Liver (tissue), 3 donors: ENCODE data around the gene GNG14.

Source experiments
- ATF3 ChIP-seq: IDR thresholded peaks from 2 replicates; pipeline ENCODE4 v1.6.1; 2016; ENCODE audit warnings: antibody characterized with exemption
- CTCF ChIP-seq: fragments of 150-350 bp; IDR thresholded peaks from 2 replicates; pipeline ENCODE4 v1.5.1; 2017; ENCODE audit warnings: improper control_type of control experiment, low read depth, low read length; ENCODE audit not compliant: missing input control
- EGR1 ChIP-seq, 2 donors: IDR thresholded peaks; 2 replicates each; pipeline ENCODE4 v1.6.1; 2016 to 2018; ENCODE audit warnings: antibody characterized with exemption in 2 of 2, low read depth in 2 of 2
- FOXA1 ChIP-seq: IDR thresholded peaks from 2 replicates; pipeline ENCODE4 v1.6.1; 2016; ENCODE audit warnings: antibody characterized with exemption
- HNF4G ChIP-seq: IDR thresholded peaks from 2 replicates; pipeline ENCODE4 v1.6.1; 2016; ENCODE audit warnings: antibody characterized with exemption
- MAX ChIP-seq: IDR thresholded peaks from 2 replicates; pipeline ENCODE4 v1.6.1; 2016; ENCODE audit warnings: antibody characterized with exemption
- NR2F2 ChIP-seq: IDR thresholded peaks from 2 replicates; pipeline ENCODE4 v1.6.1; 2016; ENCODE audit warnings: antibody characterized with exemption
- RAD21 ChIP-seq, 2 donors: IDR thresholded peaks; 2 replicates each; pipeline ENCODE4 v1.6.1; 2016; ENCODE audit warnings: antibody characterized with exemption in 2 of 2, mild to moderate bottlenecking in 2 of 2
- REST ChIP-seq: IDR thresholded peaks from 2 replicates; pipeline ENCODE4 v1.6.1; 2016; ENCODE audit warnings: antibody characterized with exemption, mild to moderate bottlenecking
- RXRA ChIP-seq, 2 donors: IDR thresholded peaks; 2 replicates each; pipeline ENCODE4 v1.6.1; 2017 to 2018; ENCODE audit warnings: antibody characterized with exemption in 2 of 2, mild to moderate bottlenecking in 1 of 2
- SP1 ChIP-seq: IDR thresholded peaks from 2 replicates; pipeline ENCODE4 v1.6.1; 2018; ENCODE audit warnings: antibody characterized with exemption, mild to moderate bottlenecking
- TAF1 ChIP-seq: conservative IDR thresholded peaks from 2 replicates; pipeline ENCODE4 v1.6.1; 2016; ENCODE audit warnings: antibody characterized with exemption, mild to moderate bottlenecking
- YY1 ChIP-seq: IDR thresholded peaks from 2 replicates; pipeline ENCODE4 v1.6.1; 2016; ENCODE audit warnings: antibody characterized with exemption, mild to moderate bottlenecking
- ZBTB33 ChIP-seq: IDR thresholded peaks from 2 replicates; pipeline ENCODE4 v1.6.1; 2016; ENCODE audit warnings: antibody characterized with exemption
- donor health status: healthy.
- donor health status: healthy.

GRCh38 chr19:12681074-12681987 is 6.5 kb upstream of the GNG14 start, which contains the start of gene DHPS:
- TF ChIP-seq CTCF (no peak), RAD21 (IDR thresholded peaks at IDR 0.05) (peak in 1 of 2 donors; percentile 17), REST (no peak), YY1 (peak; percentile 99), MAX (peak; percentile 73), HNF4G (no peak), EGR1 (IDR thresholded peaks at IDR 0.05; ENCODE audit: low read depth in 2 of 2) (peak; percentile 19 to 47), TAF1 (peak; percentile 58), SP1 (peak; percentile 27), ZBTB33 (peak; percentile 86), FOXA1 (no peak), NR2F2 (peak; percentile 53), RXRA (IDR thresholded peaks at IDR 0.05) (peak; percentile 27 to 48), ATF3 (no peak)
